Brain microvascular endothelial cell (primary cell): Measurements from ENCODE around the gene WDR70.

Experiments
- DNase-seq: peaks from one replicate; pipeline ENCODE4 v3.0.0-alpha.2; 2020
- H3K27ac ChIP-seq: fragments of 250-450 bp; sonication (Bioruptor Pico); 2 replicates; pipeline ENCODE4 v1.5.1; 2020; ENCODE audit warnings: mild to moderate bottlenecking, moderate library complexity
- H3K27me3 ChIP-seq: fragments of 250-450 bp; sonication (Bioruptor Pico); replicated peaks from 2 replicates; pipeline ENCODE4 v1.5.1; 2020; ENCODE audit warnings: mild to moderate bottlenecking
- H3K36me3 ChIP-seq: fragments of 250-450 bp; sonication (Bioruptor Pico); replicated peaks from 2 replicates; pipeline ENCODE4 v1.5.1; 2020; ENCODE audit warnings: mild to moderate bottlenecking
- H3K4me3 ChIP-seq: 2 replicates; pipeline ENCODE4 v1.5.1; 2011; ENCODE audit warnings: low read depth, mild to moderate bottlenecking, control low read depth, low read length, moderate library complexity
- in situ Hi-C: cut with HindIII; loops from 2 replicates; pipeline ENCODE4 v1.10.0; 2017; ENCODE audit warnings: low sequenced_read_pairs, low pct_ligation_motif_present
- TF ChIP-seq, protein P1 (sequence below): IDR thresholded peaks from 2 replicates; pipeline ENCODE4 v1.5.1; 2011; ENCODE audit warnings: low read depth, mild to moderate bottlenecking, moderate library complexity, low read length, control low read depth, inconsistent platforms; ENCODE audit errors: missing control alignments

Gene WDR70

DNA sequence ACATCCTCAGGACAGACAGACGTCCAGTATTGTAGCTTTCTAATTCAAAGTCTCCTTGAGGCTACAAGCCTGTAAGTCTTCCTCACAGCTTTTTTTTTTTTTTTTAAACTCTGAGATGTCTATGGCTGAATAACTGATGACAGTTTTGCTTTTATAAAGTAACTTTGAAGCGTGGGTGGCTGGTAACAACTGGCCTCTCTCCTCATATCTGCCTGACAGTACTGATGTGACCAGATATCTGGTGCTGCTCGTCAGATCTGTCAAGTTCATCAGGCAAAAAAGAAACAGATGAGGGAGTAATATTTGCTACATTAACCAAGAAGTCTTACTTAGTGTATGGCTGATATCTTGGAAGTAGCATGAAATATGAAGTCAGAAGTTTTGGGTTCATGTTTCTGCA, 388.1 kb downstream of the WDR70 start:
- TF ChIP-seq, protein P1, sequence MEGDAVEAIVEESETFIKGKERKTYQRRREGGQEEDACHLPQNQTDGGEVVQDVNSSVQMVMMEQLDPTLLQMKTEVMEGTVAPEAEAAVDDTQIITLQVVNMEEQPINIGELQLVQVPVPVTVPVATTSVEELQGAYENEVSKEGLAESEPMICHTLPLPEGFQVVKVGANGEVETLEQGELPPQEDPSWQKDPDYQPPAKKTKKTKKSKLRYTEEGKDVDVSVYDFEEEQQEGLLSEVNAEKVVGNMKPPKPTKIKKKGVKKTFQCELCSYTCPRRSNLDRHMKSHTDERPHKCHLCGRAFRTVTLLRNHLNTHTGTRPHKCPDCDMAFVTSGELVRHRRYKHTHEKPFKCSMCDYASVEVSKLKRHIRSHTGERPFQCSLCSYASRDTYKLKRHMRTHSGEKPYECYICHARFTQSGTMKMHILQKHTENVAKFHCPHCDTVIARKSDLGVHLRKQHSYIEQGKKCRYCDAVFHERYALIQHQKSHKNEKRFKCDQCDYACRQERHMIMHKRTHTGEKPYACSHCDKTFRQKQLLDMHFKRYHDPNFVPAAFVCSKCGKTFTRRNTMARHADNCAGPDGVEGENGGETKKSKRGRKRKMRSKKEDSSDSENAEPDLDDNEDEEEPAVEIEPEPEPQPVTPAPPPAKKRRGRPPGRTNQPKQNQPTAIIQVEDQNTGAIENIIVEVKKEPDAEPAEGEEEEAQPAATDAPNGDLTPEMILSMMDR, result no peak
- Histone ChIP-seq H3K27ac (no peak overlapping the region), H3K4me3 (no peak overlapping the region), H3K27me3 (no peaks in the 10 kb centered on the region), H3K36me3 (no peaks in the 10 kb centered on the region)
- no peak for DNase-seq
- in situ Hi-C loops, result no loop called here

DNA sequence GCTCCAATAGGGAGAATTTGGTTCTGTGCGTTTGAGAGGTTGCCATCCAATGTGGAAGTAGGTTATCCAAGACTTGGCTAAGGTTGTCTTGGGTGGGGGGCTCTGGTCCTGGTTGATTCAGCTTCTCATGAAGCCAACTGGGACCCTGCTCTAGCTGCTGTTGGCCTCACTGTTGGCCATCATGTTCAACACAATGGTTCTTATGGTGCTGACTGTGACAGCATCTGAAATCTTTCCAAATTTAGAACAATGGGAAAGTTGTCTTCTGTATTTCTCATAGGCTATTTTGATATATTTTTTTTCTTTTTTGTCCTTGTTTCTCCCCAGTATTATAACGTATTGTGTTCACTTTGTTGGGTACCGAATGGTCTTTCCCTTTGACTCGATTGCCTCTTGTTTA, 388.8 kb downstream of the WDR70 start:
- Histone ChIP-seq H3K4me3 (no peak overlapping the region), H3K27me3 (no peaks in the 10 kb centered on the region), H3K36me3 (no peaks in the 10 kb centered on the region), H3K27ac (no peak overlapping the region)
- in situ Hi-C loops, result no loop called here
- TF ChIP-seq, protein P1, result no peak
- no peak for DNase-seq

DNA sequence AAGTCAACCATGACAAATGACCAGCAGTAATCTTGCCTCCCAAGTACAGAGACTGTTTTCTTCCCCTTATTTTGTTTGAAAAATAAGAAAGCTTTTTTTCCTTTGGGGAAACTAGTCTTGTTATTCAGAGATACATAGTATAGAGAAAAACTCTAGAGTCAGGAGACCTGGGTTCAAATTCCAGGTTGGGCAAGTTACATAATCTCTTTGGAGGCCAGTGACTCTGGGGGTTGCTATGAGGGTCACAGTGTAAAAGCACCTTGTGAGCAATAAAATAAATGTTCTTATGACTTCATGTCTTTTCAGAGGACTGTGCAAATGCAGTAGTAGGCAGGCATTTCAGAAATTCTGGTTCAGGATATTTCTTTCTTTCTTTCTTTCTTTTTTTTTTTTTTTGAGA, 389.3 kb downstream of the WDR70 start:
- TF ChIP-seq, protein P1, result no peak
- Histone ChIP-seq H3K4me3 (no peak overlapping the region), H3K27ac (no peak overlapping the region), H3K27me3 (no peaks in the 10 kb centered on the region), H3K36me3 (no peaks in the 10 kb centered on the region)
- in situ Hi-C loops, result no loop called here
- no peak for DNase-seq

DNA sequence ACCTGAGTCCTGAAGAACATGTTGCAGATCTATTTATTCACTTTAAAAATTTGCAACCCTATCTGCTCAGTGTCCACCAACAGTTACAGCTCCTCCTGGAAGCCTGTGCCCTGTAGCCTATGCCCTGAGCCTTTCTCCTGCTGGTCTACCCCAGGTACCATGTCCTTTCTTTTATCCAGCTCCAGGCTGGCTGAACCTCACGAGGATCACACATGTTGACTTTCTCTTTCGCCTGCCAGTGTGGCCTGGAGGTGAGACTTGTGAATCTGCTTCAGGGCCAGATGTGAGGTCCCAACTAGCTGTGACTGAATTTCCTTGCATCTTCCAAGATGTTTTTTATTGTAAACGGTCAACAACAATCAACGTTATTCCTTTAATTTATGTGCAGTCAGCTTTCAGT, 390.0 kb downstream of the WDR70 start:
- in situ Hi-C loops, result no loop called here
- Histone ChIP-seq H3K4me3 (no peak overlapping the region), H3K36me3 (no peaks in the 10 kb centered on the region), H3K27ac (no peak overlapping the region), H3K27me3 (no peaks in the 10 kb centered on the region)
- TF ChIP-seq, protein P1, result no peak
- no peak for DNase-seq

DNA sequence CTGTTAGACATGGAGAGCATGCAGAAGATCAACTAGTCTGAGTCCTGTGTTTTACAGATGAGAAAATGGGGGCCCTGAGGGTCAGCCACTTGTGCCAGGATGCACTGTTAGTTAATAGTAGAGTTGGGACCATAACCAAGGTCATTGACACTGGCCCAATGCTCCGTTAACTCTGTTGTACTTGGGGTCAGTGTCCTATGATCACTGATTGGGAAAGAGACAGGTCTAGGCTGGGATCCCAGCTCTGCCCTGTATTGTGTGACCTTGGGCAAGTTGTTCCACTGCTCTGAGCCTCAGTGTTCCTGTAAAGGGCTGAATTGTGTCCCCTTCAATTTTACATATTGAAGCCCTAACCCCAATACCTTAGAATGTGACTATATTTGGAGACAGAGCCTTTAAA, 390.7 kb downstream of the WDR70 start:
- no peaks in the 10 kb centered on the region for H3K27me3 ChIP-seq
- in situ Hi-C loops, result no loop called here
- no peak overlapping the region for H3K4me3 ChIP-seq
- no peaks in the 10 kb centered on the region for H3K36me3 ChIP-seq
- DNase-seq, result no peak
- TF ChIP-seq, protein P1, result no peak
- no peak overlapping the region for H3K27ac ChIP-seq

DNA sequence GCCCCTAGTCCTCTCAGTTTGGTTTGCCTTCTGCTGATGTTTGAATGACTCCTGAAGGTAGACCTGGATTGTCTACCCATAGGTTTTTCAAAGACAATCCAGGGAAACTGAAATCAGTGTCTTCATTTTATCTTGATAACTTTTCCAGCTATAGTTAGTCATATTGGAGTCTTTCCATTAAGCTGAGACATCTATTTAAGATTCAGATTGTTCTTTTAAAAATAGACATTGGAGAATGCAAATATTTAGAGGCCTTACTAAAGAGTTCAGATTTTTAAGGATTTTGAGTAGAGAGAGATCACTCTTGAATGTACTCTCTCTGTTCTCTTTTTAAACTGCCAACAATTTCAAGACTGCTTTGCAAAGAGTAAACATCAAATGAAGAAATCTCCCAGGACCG, 391.7 kb downstream of the WDR70 start:
- no peak for DNase-seq
- Histone ChIP-seq H3K27ac (peak overlapping the region; percentile 99), H3K4me3 (no peak overlapping the region), H3K36me3 (no peaks in the 10 kb centered on the region), H3K27me3 (no peaks in the 10 kb centered on the region)
- in situ Hi-C loops, result no loop called here
- TF ChIP-seq, protein P1, result no peak
